Right cardiac atrium (tissue), 5 donors: ENCODE data around the gene KRT80. TPM values are rescaled to one million over a fixed set of nuclear protein-coding genes. Genes with fewer than 3 reads are reported as not detected.
A peak's percentile ranks its signal among the peaks of the same experiment; 100 is the strongest.

Experiments
- ATAC-seq, 2 donors: fragments of 200-7000 bp; cut with Tn5 transposase; one replicate each; pipeline versions ENCODE4 v1.8.0 to v1.9.1; 2020; ENCODE audit warnings: moderate library complexity in 2 of 2, mild to moderate bottlenecking in 1 of 2
- DNase-seq, 3 donors: peaks; one replicate each; pipeline ENCODE4 v3.0.0-alpha.2; 2020
- H3K27ac ChIP-seq: one replicate; pipeline ENCODE4 v1.5.1; 2013; ENCODE audit warnings: mild to moderate bottlenecking, low read length, control low read depth, moderate library complexity
- H3K27me3 ChIP-seq: one replicate; pipeline ENCODE4 v1.6.1; 2013; ENCODE audit not compliant: control insufficient read depth, insufficient read depth
- H3K4me1 ChIP-seq: one replicate; pipeline ENCODE4 v1.6.1; 2013; ENCODE audit warnings: low read length; ENCODE audit not compliant: control insufficient read depth, insufficient read depth
- H3K4me3 ChIP-seq: one replicate; pipeline ENCODE4 v1.5.1; 2013; ENCODE audit warnings: low read length, control low read depth
- H3K9me3 ChIP-seq: one replicate; pipeline ENCODE4 v1.6.1; 2013; ENCODE audit warnings: low read length; ENCODE audit not compliant: control insufficient read depth
- WGBS: extraction: QIAGEN DNeasy Blood & Tissue Kit; methylation state at CpG from one replicate; pipeline ENCODE4 v1.1.7; 2013; 5-methylcytosine and 5-hydroxymethylcytosine counted together
- intact Hi-C, 4 donors: fragments of 100-400 bp; cut with DNase I; formaldehyde crosslinking; loops; one replicate each; pipeline versions ENCODE4 v1.11.0 to v1.14.0; 2022 to 2023
- polyA plus RNA-seq: library from polyadenylated mRNA; stranded (reverse); fragments of 200-250 nt; gene quantifications from one replicate; pipeline ENCODE4 v1.2.3, GENCODE V29; 2013
- total RNA-seq, 4 donors: library from RNA; stranded (reverse); fragmentation: NEBNext Ultra II Directional; extraction: Animal tissue kit (Norgen Biotek cat#: 25700); gene quantifications; one replicate each; pipeline ENCODE4 v1.2.1, GENCODE V29; 2021
- donor health status: healthy with polysubstance abuse.
- donor health status: DM: no; HTN: yes; CAD: no.
- donor health status: DM: no; HTN: no; CAD: no.
- donor health status: DM: no; HTN: yes; CAD: no; lungs with severe emphysema.
- donor health status: DM: yes; HTN: yes; CAD: no.

The KRT80 gene
- total and polyA plus RNA-seq, 5 donors: 0.05 to 0.06 TPM; not detected in 3

DNA sequence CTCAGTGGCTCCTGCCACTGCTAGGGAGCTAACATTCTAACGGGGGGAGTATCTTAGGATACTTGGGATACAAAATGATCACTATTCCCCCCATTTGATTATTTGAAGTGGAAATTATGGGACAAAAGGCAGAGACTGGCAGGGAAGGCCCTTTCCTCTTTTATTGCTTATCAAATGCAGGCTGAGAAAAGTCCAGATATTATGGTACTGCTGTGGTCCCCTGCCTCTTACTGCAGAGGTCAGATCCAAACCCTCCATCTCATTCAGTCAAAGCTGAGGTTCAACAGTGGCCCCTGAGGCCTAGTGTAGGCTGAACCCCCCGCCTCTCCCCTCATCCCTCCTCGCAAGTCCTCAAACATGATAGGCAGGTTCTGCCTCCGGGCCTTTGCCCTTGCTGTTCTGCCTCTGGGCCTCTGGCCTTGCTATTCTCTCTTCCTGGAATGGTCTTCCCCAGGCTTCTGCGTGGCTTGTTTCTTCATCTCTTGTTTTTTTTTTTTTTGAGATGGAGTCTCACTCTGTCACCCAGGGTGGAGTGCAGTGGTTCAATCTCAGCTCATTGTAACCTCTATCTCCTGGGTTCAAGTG is 34.2 kb downstream of the KRT80 start:
- Histone ChIP-seq H3K27ac (no peak overlapping the region), H3K4me1 (no peaks in the 10 kb centered on the region), H3K4me3 (no peak overlapping the region), H3K9me3 (no peaks in the 10 kb centered on the region), H3K27me3 (no peaks in the 10 kb centered on the region)
- ATAC-seq: no peak
- no peak for DNase-seq
- WGBS: 79% methylated on average over 5 of the region's 5 CpGs
- intact Hi-C loops: loop anchor here (2.0 to 10.0 kb wide), 9 partner anchors 55 to 817 kb away; no protein-coding TSS in a partner anchor

DNA sequence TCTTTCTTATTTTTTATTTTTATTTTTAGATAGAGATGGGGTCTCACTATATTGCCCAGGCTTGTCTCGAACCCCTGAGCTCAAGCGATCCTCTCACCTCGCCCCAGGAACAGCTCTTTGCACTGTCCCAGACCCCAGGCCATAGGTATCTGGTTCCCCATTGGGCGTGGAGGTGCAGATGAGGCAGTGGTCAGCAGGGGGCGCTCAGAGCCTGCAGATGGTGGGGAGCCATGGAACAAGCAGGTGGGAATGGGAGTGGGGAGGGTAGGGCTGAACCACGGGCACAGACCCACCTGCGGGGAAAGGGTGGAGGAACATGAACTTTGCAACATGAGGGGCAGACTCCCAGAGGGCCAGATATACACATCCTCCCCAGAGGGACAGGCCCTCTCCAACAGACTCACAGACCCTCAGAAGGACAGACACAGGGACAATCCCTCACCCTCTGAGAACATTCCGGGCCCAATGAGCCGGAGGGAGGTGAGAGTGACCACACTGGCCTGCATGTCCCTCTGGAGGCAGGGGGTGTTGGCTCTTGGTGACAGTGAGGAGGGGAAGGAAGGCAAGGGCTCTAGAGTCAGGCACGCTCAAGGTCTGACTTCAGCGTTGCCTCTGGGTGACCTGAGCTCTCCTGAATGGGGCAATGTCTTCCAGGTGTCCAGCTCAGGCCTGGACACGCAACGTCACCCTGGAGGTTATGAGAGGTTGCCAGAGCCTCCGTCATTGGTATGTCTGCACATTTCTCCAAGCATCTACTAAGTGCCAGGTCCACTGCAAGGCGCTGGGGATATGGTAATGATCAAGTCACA is 34.9 kb downstream of the KRT80 start:
- Histone ChIP-seq H3K4me1 (no peaks in the 10 kb centered on the region), H3K27ac (no peak overlapping the region), H3K27me3 (no peaks in the 10 kb centered on the region), H3K4me3 (no peak overlapping the region), H3K9me3 (no peaks in the 10 kb centered on the region)
- intact Hi-C loops: loop anchor here (2.0 to 10.0 kb wide), 9 partner anchors 56 to 818 kb away; no protein-coding TSS in a partner anchor
- DNase-seq (peak; percentile 75 to 90 (median 89)), ATAC-seq (peak; percentile 61 to 67)
- WGBS: 42% methylated on average over 15 of the region's 15 CpGs

DNA sequence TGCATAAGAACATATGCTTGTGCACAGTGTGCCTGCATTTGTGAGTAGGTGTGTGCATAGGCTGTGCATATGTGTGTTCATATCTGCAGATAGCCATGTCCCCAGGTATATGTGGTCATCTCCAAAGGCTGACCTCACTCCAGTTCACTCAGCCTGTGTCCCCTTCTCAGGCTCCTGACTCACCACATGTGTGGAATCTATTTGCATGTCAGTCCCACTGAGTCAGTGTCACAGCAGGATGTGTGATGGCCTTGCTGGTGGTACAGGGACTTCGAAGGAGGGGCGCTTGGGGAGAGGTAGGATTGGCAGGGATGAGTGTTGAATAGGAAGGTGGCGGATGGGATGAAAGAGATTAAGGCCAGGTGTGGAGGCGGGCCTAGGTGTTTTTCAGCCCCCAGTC is 35.5 kb downstream of the KRT80 start:
- WGBS: 78% methylated on average over 4 of the region's 4 CpGs

DNA sequence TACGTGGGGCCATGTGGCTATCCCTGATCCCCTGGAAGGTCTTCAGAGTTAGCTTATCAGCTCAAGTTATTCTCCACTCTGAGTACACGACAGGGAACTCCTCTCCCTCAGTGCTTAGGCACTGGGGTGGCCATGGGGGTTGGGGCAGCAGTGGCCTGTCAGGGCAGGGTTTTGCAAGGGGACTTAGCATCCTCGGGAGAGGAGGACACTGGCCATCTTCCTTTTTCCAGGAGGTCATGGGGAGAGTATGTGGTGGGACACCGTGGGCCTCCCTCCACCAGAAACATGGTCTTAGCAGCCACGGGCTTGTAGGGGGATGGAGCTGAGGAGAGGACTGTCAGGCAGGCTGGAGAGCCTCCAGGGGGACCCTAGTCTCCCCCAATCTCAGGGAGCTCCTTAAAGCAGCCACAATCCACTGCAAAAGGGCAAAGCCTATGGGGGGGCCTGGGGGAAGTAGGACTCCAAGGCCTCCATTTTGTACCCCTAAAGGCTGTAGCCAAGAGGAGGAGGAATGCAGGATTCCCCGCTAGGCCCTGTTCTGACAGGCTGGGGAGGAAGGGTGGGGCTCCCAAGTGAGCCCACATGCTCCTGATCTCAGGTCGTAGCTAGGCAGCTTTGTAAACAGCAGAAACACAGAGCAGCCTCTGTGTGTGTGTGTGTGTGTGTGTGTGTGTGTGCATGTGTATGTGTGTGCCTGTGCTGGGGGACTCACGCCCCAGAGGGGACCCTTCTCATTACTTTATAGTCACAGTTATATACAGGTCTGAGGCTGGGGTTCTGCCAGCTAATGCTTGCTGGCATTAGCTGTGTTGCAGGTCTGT is 36.6 kb downstream of the KRT80 start:
- intact Hi-C loops: loop anchor here in 3 of 4 donors (5.0 to 10.0 kb wide), 5 partner anchors 122 to 820 kb away; no protein-coding TSS in a partner anchor
- peaks cover under 1% of the 10 kb centered on the region for H3K4me1 ChIP-seq
- ATAC-seq (peak in 1 of 2 donors; percentile 58), DNase-seq (peak in 1 of 3 donors; percentile 48)
- 59% methylated on average over 8 of the region's 8 CpGs for WGBS
- H3K9me3 ChIP-seq: no peaks in the 10 kb centered on the region
- H3K27ac ChIP-seq: no peak overlapping the region
- no peaks in the 10 kb centered on the region for H3K27me3 ChIP-seq
- no peak overlapping the region for H3K4me3 ChIP-seq

More for the DNA sequence above, 35.5 kb downstream of the KRT80 start:
- ATAC-seq (no peak), DNase-seq (no peak)
- H3K9me3 ChIP-seq: no peaks in the 10 kb centered on the region
- H3K4me1 ChIP-seq: no peaks in the 10 kb centered on the region
- intact Hi-C loops: loop anchor here (2.0 to 10.0 kb wide), 9 partner anchors 56 to 818 kb away; no protein-coding TSS in a partner anchor
- H3K27me3 ChIP-seq: no peaks in the 10 kb centered on the region
- no peak overlapping the region for H3K4me3 ChIP-seq
- H3K27ac ChIP-seq: no peak overlapping the region

DNA sequence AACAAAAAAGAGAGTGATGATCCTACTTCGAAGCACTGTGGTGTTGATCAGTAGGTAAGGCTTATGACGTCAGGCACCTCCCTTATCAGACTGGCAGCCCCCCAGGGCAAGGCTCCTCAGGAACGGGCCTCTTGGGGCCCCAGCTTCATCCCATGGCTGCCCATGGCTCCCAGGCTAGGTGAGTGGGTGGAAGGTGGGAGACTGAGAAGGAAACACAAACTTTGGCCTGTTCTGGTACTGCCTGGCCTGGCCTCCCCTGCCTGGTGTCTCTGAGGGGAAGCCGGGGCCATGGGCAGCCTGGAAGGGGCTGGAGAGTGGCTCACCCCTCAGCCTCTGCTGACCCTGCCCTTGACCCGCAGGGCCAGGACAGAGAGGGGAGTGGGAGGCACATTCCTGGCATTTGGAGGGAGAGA is 38.9 kb downstream of the KRT80 start:
- Histone ChIP-seq H3K4me1 (peaks cover 5% of the 10 kb centered on the region), H3K27me3 (no peaks in the 10 kb centered on the region), H3K4me3 (no peak overlapping the region), H3K9me3 (no peaks in the 10 kb centered on the region), H3K27ac (no peak overlapping the region)
- no peak for DNase-seq
- intact Hi-C loops: loop anchor here in 1 of 4 donors (10.0 kb wide), 2 partner anchors 722 to 822 kb away; no protein-coding TSS in a partner anchor
- no peak for ATAC-seq
- WGBS: 88% methylated on average over 5 of the region's 5 CpGs

DNA sequence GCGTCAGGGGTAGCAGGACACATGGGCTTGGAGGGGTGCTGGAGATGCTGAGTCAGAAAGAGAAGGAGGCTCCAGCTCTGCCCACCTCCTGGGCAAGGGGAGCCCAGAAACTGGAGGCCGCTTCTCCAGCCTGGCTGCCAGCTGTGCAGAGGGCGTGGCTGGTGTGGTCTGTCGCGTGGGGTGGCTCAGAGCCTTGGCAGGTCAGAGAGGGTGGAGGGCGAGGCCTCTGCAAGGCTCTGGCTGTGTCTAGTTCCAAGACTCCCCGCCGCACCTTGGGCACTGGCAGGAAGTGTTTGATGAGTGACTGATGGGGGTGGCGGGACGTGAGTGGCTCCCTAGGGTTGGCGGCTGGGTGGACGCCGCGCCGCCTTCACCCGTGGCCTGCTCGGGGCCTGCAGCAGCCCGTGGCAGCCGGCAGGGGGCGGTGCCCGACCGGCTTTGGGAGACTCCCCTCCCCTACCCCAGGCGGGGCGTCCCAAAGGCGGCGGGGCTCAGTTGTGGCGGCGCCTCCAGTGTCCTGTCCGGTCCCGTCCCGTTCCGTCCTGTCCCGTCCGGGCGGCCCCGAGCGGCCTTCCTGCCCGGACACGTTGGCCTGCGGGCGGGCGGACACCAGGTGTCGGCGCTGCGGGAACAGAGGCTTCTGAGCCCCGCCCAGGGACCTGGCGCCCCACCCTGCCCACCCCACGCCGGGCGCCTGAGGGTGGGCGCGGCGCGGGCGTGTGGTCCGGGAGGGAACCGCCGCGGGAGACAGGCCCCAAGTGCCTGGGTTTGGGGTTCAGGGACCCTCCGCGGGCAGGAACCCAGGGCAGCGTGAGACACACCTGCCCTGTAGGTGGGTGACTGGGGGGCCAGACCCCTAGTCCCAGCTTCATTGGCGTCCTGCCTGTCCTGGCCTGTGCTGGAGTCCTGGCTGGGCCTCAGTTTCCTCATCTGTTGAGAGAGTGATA is 39.7 kb downstream of the KRT80 start:
- DNase-seq: peak; percentile 82 to 93 (median 91)
- Histone ChIP-seq H3K27ac (no peak overlapping the region), H3K27me3 (no peaks in the 10 kb centered on the region), H3K4me1 (peaks cover 5% of the 10 kb centered on the region), H3K9me3 (no peaks in the 10 kb centered on the region), H3K4me3 (peak overlapping the region; percentile 8)
- 13% methylated on average over 63 of the region's 63 CpGs for WGBS
- intact Hi-C loops: loop anchor here in 1 of 4 donors (10.0 kb wide), 2 partner anchors 723 to 823 kb away; no protein-coding TSS in a partner anchor
- ATAC-seq: peak; percentile 63

DNA sequence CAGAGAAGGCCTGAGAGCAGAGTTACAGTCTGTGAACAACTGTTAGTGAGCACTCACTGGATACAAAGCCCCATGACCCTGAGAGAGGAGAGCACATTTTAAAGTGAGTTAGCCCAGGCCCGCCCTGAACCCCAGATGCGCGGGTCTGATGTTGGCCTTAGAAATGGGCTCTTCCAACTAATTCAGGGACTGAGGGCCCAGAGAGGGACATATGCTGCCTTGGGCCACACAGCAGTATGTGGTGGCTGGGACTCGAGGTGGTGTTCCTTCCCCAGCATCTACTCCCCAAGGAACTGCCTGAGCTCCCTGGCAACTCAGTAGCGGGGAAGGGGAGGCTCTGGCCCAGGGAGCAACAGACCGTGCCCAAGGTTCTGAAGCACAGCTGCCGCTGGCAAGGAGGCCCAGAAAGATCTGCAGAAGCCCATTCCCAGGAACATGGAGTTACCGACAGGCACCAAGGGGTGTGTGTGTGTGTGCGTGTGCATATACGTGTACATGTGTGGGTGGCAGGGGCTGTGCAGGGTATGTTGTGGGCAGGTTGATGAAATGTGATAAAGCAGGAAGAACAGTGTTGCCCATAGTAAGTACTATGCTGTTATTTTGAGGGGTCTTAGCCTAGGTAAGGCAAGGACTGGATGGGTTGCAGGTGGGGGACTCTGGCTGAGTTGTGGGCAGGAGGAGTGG is 40.5 kb downstream of the KRT80 start:
- WGBS: 93% methylated on average over 10 of the region's 10 CpGs
- peaks cover 8% of the 10 kb centered on the region for H3K4me1 ChIP-seq
- intact Hi-C loops: loop anchor here in 1 of 4 donors (10.0 kb wide), 2 partner anchors 724 to 824 kb away; no protein-coding TSS in a partner anchor
- H3K27me3 ChIP-seq: no peaks in the 10 kb centered on the region
- H3K9me3 ChIP-seq: no peaks in the 10 kb centered on the region
- no peak overlapping the region for H3K4me3 ChIP-seq
- no peak for DNase-seq
- no peak overlapping the region for H3K27ac ChIP-seq
- ATAC-seq: no peak

DNA sequence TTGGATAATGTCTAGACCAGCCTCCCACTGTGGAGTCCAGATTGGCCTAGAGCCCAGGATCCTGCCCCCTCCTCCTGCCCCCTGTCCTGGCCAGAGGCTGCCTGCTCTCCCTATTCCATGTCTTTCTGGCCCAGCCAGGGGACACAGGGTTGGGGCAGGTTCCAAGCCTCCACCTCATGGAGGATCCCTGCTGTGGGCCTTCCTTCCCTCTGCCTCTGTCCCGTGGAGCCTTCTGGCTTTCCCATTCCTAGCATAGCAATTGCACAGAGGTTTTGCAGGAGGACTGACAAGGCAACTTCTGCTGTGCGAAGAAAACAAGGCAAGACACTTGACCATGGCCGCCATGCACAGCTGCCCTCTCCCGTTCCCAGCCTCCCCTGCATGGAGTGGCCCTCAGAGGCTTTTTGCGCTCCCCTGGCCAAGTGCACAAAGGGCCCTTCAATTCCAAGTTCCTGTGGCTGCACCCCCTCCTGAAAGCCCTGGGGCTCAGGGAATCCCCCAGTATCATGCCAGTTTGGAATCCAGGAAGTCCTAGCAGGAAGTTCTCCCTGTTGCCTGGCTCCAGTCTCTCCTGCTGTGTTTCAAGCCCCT is 42.1 kb downstream of the KRT80 start:
- Histone ChIP-seq H3K9me3 (no peaks in the 10 kb centered on the region), H3K4me3 (no peak overlapping the region), H3K4me1 (peaks cover 8% of the 10 kb centered on the region), H3K27ac (no peak overlapping the region), H3K27me3 (no peaks in the 10 kb centered on the region)
- 65% methylated on average over 5 of the region's 5 CpGs for WGBS
- intact Hi-C loops: loop anchor here in 1 of 4 donors (10.0 kb wide), 2 partner anchors 725 to 825 kb away; no protein-coding TSS in a partner anchor
- no peak for DNase-seq
- ATAC-seq: no peak

DNA sequence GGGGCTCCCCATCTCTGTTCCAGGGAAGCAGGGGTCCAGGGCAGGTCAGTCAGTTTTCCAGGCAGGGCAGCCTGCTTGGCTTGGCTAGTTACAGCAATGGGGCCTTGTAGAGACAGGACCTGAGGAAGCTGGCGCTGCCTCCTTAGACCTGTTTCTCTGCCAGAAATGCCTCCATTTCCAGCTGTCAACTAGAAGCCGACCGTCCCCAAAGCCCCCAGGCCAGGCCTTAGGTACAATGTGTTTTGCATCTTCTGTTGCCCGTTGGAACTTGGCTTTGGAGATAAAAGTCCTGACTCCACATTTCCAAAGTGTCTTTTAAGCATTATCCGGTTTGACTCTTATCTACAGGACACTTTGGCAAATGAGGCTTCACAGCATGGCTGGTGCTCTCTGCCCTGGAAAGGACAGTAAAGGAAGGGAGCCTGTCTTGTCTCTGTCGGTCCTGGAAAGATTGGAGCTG is 42.6 kb downstream of the KRT80 start:
- WGBS: 39% methylated on average over 6 of the region's 6 CpGs
- intact Hi-C loops: no loop called here
- H3K27ac ChIP-seq: no peak overlapping the region
- no peaks in the 10 kb centered on the region for H3K27me3 ChIP-seq
- peaks cover 8% of the 10 kb centered on the region for H3K4me1 ChIP-seq
- ATAC-seq (no peak), DNase-seq (no peak)
- no peak overlapping the region for H3K4me3 ChIP-seq
- no peaks in the 10 kb centered on the region for H3K9me3 ChIP-seq
